Type B pancreatic cell (in vitro differentiated cells): Measurements from ENCODE around the gene C6orf89. TPM values are rescaled to one million over a fixed set of nuclear protein-coding genes. Genes with fewer than 3 reads are reported as not detected.
A peak's percentile ranks its signal among the peaks of the same experiment; 100 is the strongest.

Experiments used
- DNase-seq: peaks from one replicate; pipeline ENCODE4 v3.0.0; 2021; ENCODE audit warnings: mixed read lengths; ENCODE audit not compliant: unreplicated experiment; ENCODE audit errors: extremely low spot score
- H3K27ac Mint-ChIP-seq: 2 replicates; pipeline ENCODE4 v1.8.0; 2021; ENCODE audit warnings: mild to moderate bottlenecking, mixed read lengths
- H3K27me3 Mint-ChIP-seq: 2 replicates; pipeline ENCODE4 v1.8.0; 2021; ENCODE audit warnings: mixed read lengths
- H3K36me3 Mint-ChIP-seq: 2 replicates; pipeline ENCODE4 v1.8.0; 2021; ENCODE audit warnings: mixed read lengths
- H3K4me1 Mint-ChIP-seq: one replicate; pipeline ENCODE4 v1.8.0; 2021; ENCODE audit warnings: mixed read lengths; ENCODE audit not compliant: unreplicated experiment
- H3K4me3 Mint-ChIP-seq: 2 replicates; pipeline ENCODE4 v1.8.0; 2021; ENCODE audit warnings: mild to moderate bottlenecking, mixed read lengths
- H3K9me3 Mint-ChIP-seq: 2 replicates; pipeline ENCODE4 v1.8.0; 2021; ENCODE audit warnings: mixed read lengths
- total RNA-seq: library from RNA; stranded (reverse); gene quantifications from 2 replicates; pipeline ENCODE4 v1.2.1, GENCODE V29; 2021; ENCODE audit warnings: low replicate concordance
- TF ChIP-seq, protein P1 (sequence below): fragments of 200-600 bp; sonication (generic); conservative IDR thresholded peaks from 2 replicates; pipeline ENCODE4 v1.5.0; 2021; ENCODE audit warnings: antibody characterized with exemption, mild to moderate bottlenecking

The C6orf89 gene
- total RNA-seq, 1 donor from 2014 or later, result 37.9 TPM

DNA sequence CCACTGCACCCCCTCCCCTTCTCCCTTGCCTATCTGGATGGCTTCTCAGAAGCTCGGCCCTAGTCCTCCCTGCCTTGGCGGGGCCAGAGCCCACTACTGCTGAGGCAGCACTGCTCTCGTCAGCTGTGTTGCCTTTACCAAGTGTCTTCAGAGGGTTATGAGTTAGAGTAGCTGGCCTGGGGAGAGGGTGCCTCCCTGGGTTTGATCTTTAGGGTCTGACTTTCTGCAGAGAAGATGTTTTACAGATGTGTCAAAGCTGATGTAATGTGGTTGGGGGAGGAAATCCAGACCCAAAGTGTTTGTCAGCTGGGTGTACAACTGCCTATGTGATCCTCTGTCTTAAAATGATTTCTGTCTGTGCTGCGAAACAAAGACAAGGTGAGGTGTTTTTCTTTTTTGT lies 38.4 kb downstream of the C6orf89 start:
- DNase-seq, result no peak
- no peaks in the 10 kb centered on the region for H3K27me3 Mint-ChIP-seq
- H3K4me1 Mint-ChIP-seq, result peaks cover 8% of the 10 kb centered on the region
- no peak overlapping the region for H3K4me3 Mint-ChIP-seq
- TF ChIP-seq, protein P1, sequence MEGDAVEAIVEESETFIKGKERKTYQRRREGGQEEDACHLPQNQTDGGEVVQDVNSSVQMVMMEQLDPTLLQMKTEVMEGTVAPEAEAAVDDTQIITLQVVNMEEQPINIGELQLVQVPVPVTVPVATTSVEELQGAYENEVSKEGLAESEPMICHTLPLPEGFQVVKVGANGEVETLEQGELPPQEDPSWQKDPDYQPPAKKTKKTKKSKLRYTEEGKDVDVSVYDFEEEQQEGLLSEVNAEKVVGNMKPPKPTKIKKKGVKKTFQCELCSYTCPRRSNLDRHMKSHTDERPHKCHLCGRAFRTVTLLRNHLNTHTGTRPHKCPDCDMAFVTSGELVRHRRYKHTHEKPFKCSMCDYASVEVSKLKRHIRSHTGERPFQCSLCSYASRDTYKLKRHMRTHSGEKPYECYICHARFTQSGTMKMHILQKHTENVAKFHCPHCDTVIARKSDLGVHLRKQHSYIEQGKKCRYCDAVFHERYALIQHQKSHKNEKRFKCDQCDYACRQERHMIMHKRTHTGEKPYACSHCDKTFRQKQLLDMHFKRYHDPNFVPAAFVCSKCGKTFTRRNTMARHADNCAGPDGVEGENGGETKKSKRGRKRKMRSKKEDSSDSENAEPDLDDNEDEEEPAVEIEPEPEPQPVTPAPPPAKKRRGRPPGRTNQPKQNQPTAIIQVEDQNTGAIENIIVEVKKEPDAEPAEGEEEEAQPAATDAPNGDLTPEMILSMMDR, result no peak
- H3K36me3 Mint-ChIP-seq, result peaks cover 18% of the 10 kb centered on the region
- no peaks in the 10 kb centered on the region for H3K9me3 Mint-ChIP-seq
- H3K27ac Mint-ChIP-seq, result peak overlapping the region; percentile 58

DNA sequence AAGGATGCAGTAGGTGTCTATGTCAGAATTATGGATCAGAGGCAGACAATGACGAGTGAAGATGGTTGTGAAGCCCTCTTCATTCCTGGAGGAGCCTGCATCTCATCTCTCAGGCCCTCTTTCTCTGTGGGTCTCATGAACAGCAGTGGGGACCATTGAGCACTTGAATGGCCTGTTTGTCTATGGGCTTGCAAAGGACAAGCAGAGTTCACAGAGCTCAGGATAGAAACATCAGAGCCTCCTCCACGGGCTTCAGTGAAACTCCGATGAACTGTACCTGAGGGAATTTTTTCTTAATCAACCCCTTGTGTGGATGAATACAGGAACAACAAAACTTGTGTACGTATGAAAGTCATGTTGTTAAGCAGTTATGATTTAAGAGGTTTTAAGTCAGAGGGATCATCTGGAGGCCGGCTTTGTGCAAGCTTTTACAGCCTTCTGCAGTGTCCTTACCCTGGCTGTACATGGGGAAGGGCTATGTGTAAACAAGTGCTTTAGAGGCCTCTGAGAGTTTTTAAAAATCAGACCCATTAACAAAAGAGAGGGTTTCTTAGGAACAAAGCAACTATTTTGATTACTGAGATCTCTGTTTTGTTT lies 39.1 kb downstream of the C6orf89 start:
- Mint-ChIP-seq H3K36me3 (peaks cover 14% of the 10 kb centered on the region), H3K9me3 (no peaks in the 10 kb centered on the region), H3K4me1 (peaks cover 14% of the 10 kb centered on the region), H3K4me3 (no peak overlapping the region), H3K27me3 (no peaks in the 10 kb centered on the region), H3K27ac (no peak overlapping the region)
- TF ChIP-seq, protein P1, result no peak
- no peak for DNase-seq

DNA sequence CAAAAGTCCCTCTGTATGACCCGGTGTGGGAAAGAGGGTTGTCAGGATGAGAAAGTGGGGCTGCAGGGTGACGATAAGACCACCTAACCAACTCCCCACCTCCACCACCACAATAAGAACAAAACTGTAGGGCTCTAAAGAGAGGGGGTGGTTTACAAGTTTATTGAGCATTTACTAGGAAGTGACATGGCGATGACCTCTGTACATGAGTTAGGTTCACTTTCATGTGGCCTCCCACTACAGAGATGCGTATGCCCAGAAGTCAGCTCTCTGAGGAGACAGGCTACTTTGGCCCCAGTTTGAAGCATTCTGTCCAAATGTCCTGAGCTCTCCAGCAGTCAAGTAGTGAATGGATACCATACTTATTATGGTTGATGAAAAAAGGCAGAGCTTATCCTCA lies 40.1 kb downstream of the C6orf89 start:
- H3K36me3 Mint-ChIP-seq, result peaks cover 13% of the 10 kb centered on the region
- H3K27me3 Mint-ChIP-seq, result no peaks in the 10 kb centered on the region
- H3K4me3 Mint-ChIP-seq, result no peak overlapping the region
- no peak for DNase-seq
- H3K27ac Mint-ChIP-seq, result no peak overlapping the region
- no peaks in the 10 kb centered on the region for H3K9me3 Mint-ChIP-seq
- peaks cover 21% of the 10 kb centered on the region for H3K4me1 Mint-ChIP-seq
- TF ChIP-seq, protein P1, result no peak

DNA sequence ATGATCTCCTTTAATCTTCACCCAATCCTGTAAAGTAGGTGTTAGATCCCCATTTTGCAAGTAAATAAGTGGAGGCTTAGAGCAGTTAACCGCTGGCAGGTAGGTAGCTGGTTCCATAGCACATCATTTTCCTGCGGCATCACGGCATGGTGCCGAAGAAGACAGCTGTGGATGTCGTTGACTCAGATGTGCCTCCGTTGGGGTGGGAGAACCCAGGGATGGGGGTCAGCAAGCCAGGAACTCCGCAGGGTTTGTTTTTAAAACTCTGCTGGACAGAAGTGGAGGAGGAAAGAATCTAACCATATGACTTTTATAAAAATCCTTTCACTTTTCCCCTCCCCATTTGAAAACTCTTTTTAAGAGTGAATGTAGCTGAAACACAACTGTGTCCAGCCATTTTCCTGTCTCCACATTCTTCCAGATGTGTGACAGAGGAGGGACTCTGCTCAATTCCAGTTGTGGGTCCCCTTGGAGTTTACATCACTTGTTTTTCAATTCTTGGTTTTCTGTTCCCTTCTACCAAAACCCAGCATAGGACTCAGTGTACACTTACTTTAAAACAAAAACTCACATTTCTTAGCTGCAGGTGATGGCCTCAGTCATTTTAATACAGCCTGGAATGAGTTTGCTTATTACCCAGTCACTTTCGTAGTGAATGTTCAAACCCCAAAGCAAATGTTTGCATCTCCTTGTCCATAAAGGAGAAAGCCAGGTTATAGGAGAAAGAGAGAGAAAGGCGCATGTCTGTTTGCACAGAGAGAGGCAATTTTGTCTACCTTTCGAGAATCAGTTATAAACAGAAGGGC lies 41.2 kb downstream of the C6orf89 start:
- Mint-ChIP-seq H3K36me3 (peaks cover 8% of the 10 kb centered on the region), H3K9me3 (no peaks in the 10 kb centered on the region), H3K4me3 (no peak overlapping the region), H3K4me1 (peaks cover 21% of the 10 kb centered on the region), H3K27me3 (no peaks in the 10 kb centered on the region), H3K27ac (peak overlapping the region; percentile 24)
- TF ChIP-seq, protein P1, result no peak
- DNase-seq, result no peak

DNA sequence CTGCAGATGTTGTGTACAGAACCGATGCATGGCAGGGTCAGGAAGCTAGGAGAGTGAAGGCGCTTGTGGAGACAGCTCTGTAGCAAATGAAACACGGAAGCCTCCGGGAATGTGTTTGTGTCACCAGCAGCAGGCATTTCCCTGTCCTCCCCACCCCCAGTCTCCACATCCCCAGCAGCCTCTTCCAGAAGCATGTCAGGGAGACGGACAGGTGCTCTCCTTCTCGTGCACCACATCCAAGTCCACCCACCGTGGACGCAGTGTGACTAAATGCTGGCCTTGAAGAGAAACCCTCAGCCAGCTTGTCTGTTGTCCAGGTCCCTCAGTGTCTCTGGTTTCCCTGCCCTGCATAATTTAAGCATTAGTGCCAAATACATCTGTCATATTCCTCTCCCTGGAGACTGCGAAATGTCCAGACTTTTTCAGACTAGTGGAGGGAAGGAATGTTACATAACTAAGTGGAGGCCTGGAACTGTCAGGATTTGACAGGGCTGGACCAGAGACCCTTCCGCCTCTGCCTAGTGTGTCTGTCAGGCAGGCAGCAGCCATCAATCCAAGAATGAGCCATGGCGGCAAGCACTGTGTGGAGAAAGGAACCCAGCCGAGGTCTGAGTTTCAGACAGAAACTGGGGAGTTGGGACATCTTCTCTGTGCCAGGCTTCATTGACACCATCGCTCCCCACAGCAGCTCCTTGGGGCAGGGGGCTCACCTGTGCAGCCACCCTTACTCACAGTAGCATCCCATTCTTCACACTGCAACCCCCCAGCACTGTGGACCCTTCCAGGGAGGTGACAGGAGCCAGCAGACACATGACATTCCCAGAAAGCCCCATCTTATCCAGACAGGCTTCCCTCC lies 42.2 kb downstream of the C6orf89 start:
- Mint-ChIP-seq H3K27me3 (no peaks in the 10 kb centered on the region), H3K27ac (peak overlapping the region; percentile 78), H3K4me1 (peaks cover 21% of the 10 kb centered on the region), H3K4me3 (no peak overlapping the region), H3K9me3 (peaks cover 2% of the 10 kb centered on the region), H3K36me3 (peaks cover 8% of the 10 kb centered on the region)
- DNase-seq, result no peak
- TF ChIP-seq, protein P1, result no peak
